Activated CD8-positive, alpha-beta T cell treated with anti-CD3 and anti-CD28 coated beads for 36 hours (primary cell): ENCODE results near the gene CEP83. TPM values are rescaled to one million over a fixed set of nuclear protein-coding genes. Genes with fewer than 3 reads are reported as not detected.

Experiments
- ATAC-seq: fragments of 200-7000 bp; cut with Tn5 transposase; one replicate; pipeline ENCODE4 v1.10.0; 2021; ENCODE audit warnings: mild to moderate bottlenecking, moderate library complexity
- CTCF ChIA-PET: fragments of 350-600 bp; sonication (Branson Sonifier 250); formaldehyde crosslinking; loops from one replicate; lab custom pipeline; 2021; ENCODE audit warnings: antibody characterized with exemption; lab: Charles Lee
- POLR2A ChIA-PET: fragments of 350-600 bp; sonication (Branson Sonifier 250); formaldehyde crosslinking; loops from one replicate; lab custom pipeline; 2021; ENCODE audit warnings: antibody characterized with exemption; lab: Charles Lee
- DNase-seq: peaks from one replicate; pipeline ENCODE4 v3.0.0-alpha.2; 2020
- H3K27ac Mint-ChIP-seq: one replicate; pipeline ENCODE4 v1.8.0; 2021; ENCODE audit warnings: mild to moderate bottlenecking, mixed read lengths
- H3K27me3 Mint-ChIP-seq: one replicate; pipeline ENCODE4 v1.8.0; 2021; ENCODE audit warnings: mixed read lengths
- H3K36me3 Mint-ChIP-seq: one replicate; pipeline ENCODE4 v1.8.0; 2021; ENCODE audit warnings: low read depth, mixed read lengths
- H3K4me1 Mint-ChIP-seq: one replicate; pipeline ENCODE4 v1.8.0; 2021; ENCODE audit warnings: low read depth, mixed read lengths
- H3K4me3 Mint-ChIP-seq: one replicate; pipeline ENCODE4 v1.8.0; 2021; ENCODE audit warnings: mild to moderate bottlenecking, moderate library complexity, mixed read lengths
- H3K9me3 Mint-ChIP-seq: one replicate; pipeline ENCODE4 v1.8.0; 2021; ENCODE audit warnings: mixed read lengths
- CTCF ChIP-seq: fragments of 200-600 bp; IDR thresholded peaks from one replicate; pipeline ENCODE4 v1.8.0; 2022; ENCODE audit warnings: antibody characterized with exemption, mild to moderate bottlenecking
- intact Hi-C: fragments of 100-400 bp; cut with micrococcal nuclease; formaldehyde crosslinking; loops from one replicate; pipeline ENCODE4 v1.10.0; 2022
- total RNA-seq, 2 experiments: library from RNA; stranded (reverse); gene quantifications; one replicate each; pipeline ENCODE4 v1.2.3, GENCODE V29; 2021

The CEP83 gene
- total RNA-seq, 2 experiments from 2014 or later: 23.5 to 26.5 TPM

GRCh38 chr12:94435511-94435927 lies 24.1 kb downstream of the CEP83 start:
- intact Hi-C loops: no loop called here
- H3K27ac Mint-ChIP-seq: peak overlapping the region; percentile 14
- POLR2A ChIA-PET: no interaction called here
- no peak overlapping the region for H3K4me3 Mint-ChIP-seq
- TF ChIP-seq CTCF: no peak
- CTCF ChIA-PET: interaction anchor here (1.5 to 2.6 kb wide), 2 partner anchors 24 to 301 kb away, joined by 7 to 12 read pairs; partner anchors contain the start of gene CEP83
- H3K9me3 Mint-ChIP-seq: peaks cover 25% of the 10 kb centered on the region
- DNase-seq: no peak
- peaks cover 34% of the 10 kb centered on the region for H3K4me1 Mint-ChIP-seq
- H3K27me3 Mint-ChIP-seq: no peaks in the 10 kb centered on the region
- peaks cover 48% of the 10 kb centered on the region for H3K36me3 Mint-ChIP-seq
- peak; percentile 27 for ATAC-seq

- ChIA-PET CTCF (interaction anchor here (0.8 to 2.6 kb wide), 5 partner anchors 100 to 299 kb away, joined by 3 to 12 read pairs (median 3); no protein-coding TSS in a partner anchor), POLR2A (no interaction called here)
- Mint-ChIP-seq H3K27me3 (no peaks in the 10 kb centered on the region), H3K4me1 (peaks cover 37% of the 10 kb centered on the region), H3K36me3 (peaks cover 56% of the 10 kb centered on the region), H3K9me3 (peaks cover 25% of the 10 kb centered on the region), H3K27ac (no peak overlapping the region), H3K4me3 (no peak overlapping the region)
- intact Hi-C loops: no loop called here
- TF ChIP-seq CTCF: no peak
- no peak for ATAC-seq
- DNase-seq: no peak
Measured at GRCh38 chr12:94434171-94434570, 25.5 kb downstream of the CEP83 start.

GRCh38 chr12:94433744-94434143 lies 25.9 kb downstream of the CEP83 start:
- ChIA-PET CTCF (interaction anchor here (0.8 to 2.6 kb wide), 5 partner anchors 101 to 299 kb away, joined by 3 to 12 read pairs (median 3); no protein-coding TSS in a partner anchor), POLR2A (no interaction called here)
- Mint-ChIP-seq H3K27ac (no peak overlapping the region), H3K27me3 (no peaks in the 10 kb centered on the region), H3K9me3 (peaks cover 22% of the 10 kb centered on the region), H3K4me1 (peaks cover 35% of the 10 kb centered on the region), H3K36me3 (peaks cover 55% of the 10 kb centered on the region), H3K4me3 (no peak overlapping the region)
- no peak for ATAC-seq
- no peak for TF ChIP-seq CTCF
- intact Hi-C loops: no loop called here
- DNase-seq: no peak

GRCh38 chr12:94430304-94430703 lies 29.4 kb downstream of the CEP83 start:
- TF ChIP-seq CTCF: no peak
- ChIA-PET POLR2A (no interaction called here), CTCF (interaction anchor here (0.8 to 1.2 kb wide), 2 partner anchors 281 to 296 kb away, joined by 3 to 5 read pairs; no protein-coding TSS in a partner anchor)
- ATAC-seq (no peak), DNase-seq (no peak)
- H3K4me1 Mint-ChIP-seq: peaks cover 36% of the 10 kb centered on the region
- no peaks in the 10 kb centered on the region for H3K27me3 Mint-ChIP-seq
- intact Hi-C loops: no loop called here
- H3K27ac Mint-ChIP-seq: no peak overlapping the region
- H3K9me3 Mint-ChIP-seq: peaks cover 29% of the 10 kb centered on the region
- H3K4me3 Mint-ChIP-seq: no peak overlapping the region
- H3K36me3 Mint-ChIP-seq: peaks cover 57% of the 10 kb centered on the region

- ChIA-PET POLR2A (interaction anchor here (0.6 kb wide), 1 partner anchor 122 kb away, joined by 3 read pairs; no protein-coding TSS in a partner anchor), CTCF (interaction anchor here (1.2 to 1.3 kb wide), 2 partner anchors 24 to 295 kb away, joined by 3 to 5 read pairs; no protein-coding TSS in a partner anchor)
- H3K27ac Mint-ChIP-seq: no peak overlapping the region
- ATAC-seq (no peak), DNase-seq (peak; percentile 22)
- intact Hi-C loops: no loop called here
- no peaks in the 10 kb centered on the region for H3K27me3 Mint-ChIP-seq
- peaks cover 31% of the 10 kb centered on the region for H3K4me1 Mint-ChIP-seq
- no peak overlapping the region for H3K4me3 Mint-ChIP-seq
- TF ChIP-seq CTCF: no peak
- peaks cover 31% of the 10 kb centered on the region for H3K9me3 Mint-ChIP-seq
- peaks cover 61% of the 10 kb centered on the region for H3K36me3 Mint-ChIP-seq
Measured at GRCh38 chr12:94429633-94430032, 30.0 kb downstream of the CEP83 start.
